SIG-M5 (cell line): ENCODE measurements around the gene SPAG7.

Source experiments
- DNase-seq: peaks from one replicate; lab custom pipeline; 2025; lab: John Stamatoyannopoulos, UW

Gene SPAG7

DNA sequence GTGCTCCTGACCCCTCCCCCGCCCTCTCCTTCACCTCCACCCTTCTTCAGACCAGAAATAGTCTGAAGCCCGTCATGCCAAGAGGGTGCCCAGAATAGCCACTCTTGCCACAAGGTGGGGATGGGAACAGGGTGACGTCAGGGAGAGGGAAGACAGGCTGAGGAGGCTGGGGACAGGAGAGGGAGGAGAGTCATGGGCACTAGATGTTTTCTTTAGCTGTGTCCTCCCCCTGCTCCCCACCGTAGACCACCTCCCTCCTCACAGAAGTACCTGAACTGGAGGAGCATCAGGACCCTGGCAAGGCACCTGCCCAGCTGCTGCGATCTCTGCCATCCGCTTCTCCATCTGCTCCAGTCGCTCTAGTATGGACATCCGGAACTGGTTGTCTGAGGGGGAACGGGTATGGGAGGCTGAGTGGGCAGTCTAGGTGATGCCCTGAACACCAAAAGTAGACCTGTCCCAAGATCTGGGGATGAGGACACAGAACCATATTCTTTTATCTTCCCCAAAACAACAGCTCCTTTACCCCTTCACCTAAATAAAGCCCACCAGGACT, 6.6 kb upstream of the SPAG7 start:
- DNase-seq, result no peak

GRCh38 chr17:4973256-4974114, 5.9 kb upstream of the SPAG7 start:
- no peak for DNase-seq

GRCh38 chr17:4972752-4973151, 5.1 kb upstream of the SPAG7 start:
- DNase-seq, result no peak

DNA sequence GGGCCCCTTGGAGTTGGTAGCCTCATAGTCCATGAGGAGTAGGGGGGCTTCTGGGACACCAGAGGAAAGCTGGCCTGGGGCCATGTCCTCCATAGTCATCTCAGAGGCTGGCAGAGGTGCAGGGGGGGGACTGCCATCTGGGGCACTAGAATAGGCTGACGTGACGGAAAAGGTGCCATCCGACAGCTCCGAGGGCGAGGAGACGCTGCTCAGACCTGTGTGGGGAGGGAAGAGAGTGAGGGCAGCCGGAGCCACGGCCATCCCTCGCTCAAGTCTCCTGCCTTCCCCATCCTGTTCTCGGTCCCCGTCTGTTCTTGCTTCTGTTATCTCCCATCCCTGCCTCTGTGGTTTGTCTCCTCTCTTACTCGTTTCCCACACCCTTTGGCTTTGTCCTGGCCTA, 4.7 kb upstream of the SPAG7 start:
- no peak for DNase-seq

DNA sequence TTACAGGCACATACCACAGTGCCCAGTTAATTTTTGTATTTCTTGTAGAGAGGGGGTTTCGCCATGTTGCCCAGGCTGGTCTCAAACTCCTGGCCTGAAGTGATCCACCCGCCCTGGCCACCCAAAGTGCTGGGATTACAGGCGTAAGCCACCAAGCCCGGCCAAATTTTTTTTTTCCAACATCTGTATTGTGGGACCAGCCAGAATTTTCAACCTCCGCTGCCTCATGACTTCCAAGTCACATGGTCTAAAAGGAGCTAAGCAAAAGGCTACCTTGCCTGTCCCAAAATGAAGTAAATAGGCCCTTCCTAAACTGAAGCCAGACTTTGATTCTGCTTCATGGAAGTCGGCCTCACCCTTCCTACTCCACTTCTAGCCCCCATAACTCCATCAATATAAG, 4.2 kb upstream of the SPAG7 start:
- no peak for DNase-seq

- no peak for DNase-seq
These were observed 2.7 kb upstream of the SPAG7 start for GRCh38 chr17:4970273-4970672.

DNA sequence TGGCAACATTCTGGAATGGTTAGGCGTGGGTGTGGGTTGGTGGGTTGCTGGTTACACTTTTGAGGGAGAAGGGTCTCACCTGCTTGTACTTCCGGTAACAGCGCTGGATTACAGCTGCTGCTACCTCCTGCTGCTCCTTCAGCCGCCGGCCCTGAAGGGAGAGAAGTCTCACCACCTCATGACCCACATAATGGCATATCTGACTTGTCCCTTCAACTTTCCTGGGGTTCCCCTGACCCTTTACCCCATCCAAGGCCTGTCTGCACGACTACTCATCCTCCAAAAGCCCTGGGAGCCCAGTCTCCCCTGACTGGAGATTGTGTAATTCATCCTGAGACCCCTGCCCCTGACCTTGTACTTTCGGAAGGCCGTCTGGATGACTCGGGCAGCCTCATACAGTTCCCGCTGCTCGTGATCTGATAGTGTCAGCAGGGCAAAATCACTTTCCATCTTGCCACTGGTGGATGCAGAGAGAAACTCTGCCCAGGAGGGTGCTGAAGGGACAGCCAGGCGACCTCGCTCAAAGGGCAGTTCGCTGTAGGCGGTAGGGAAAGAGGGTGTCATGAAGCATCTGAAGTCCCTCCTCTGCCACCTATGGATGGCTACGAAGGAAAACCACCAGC, 2.0 kb upstream of the SPAG7 start:
- DNase-seq, result no peak

GRCh38 chr17:4969047-4969550, 1.5 kb upstream of the SPAG7 start:
- DNase-seq, result no peak

- DNase-seq, result no peak
These were observed 949 bp upstream of the SPAG7 start for GRCh38 chr17:4968486-4969046.

DNA sequence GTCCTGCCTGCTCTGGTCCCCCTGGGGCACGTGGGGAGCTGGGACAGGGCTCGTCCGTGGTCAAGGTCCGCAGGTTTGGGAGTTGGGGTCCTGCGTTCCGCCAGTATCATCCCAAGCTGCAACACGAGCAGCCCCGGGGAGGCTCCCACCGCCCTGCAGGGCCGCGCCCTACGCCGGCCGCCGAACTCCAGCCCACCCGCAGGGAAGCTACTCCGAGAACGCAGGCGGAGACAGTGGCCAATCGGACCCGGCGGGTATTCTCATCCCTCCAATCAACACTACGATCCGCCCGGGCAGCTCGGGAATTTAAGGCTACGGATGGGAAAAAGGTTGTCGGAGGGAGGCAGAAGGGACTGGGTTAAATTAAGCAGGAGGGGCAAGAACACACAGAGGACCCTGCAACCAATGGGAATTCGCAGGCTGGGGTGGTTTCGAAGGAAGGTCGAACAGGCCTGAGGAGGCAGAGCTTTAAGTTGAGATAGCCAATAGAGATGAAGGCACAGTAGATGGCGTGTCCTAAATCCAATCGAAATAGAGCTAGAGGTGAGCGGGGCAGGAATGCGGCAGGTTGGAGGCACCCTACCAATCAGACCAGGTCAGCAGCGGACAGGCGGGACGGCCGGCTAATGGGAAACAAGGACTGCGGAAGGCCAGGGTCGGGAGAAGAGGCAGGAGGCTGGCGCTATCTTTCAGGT, 626 bp downstream of the SPAG7 start:
- peak; percentile 98 for DNase-seq

GRCh38 chr17:4965311-4965986, 2.2 kb downstream of the SPAG7 start:
- DNase-seq, result no peak

GRCh38 chr17:4960279-4960922, 7.2 kb downstream of the SPAG7 start:
- DNase-seq, result no peak

DNA sequence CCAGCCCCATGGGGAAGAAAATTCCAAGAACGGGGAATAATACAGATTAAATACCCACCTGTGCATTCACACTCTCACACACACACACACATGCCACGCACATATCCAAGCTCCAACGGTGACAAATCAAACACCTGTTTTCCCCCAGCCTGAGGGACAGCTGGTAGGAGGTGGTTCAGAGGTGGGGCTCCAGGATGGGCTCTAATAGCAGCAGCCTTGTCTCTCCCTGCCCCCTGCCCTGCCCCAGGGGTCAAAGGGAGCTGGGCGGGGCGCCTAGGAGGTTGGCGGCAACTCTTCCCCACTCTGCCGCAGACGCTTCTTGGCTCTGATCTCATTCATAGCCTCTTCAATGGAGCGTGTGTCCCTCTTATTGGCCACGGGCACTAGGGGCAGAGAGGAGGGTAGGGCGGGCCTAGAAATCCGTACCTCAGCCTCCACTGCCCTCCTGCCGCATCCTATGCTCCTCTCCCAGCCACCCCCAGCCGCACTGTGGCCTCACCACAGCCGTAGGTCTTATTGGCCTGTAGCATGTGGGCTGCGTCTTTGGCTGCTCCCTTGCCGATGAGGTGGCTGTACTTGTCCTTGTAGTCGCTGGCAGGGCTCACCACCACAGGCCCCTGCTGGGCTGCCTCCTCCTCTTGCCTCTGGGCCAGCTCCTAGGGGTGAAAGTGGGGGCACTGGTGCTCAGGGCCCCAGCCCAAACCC, 8.2 kb downstream of the SPAG7 start:
- DNase-seq, result no peak

GRCh38 chr17:4958102-4958501, 9.5 kb downstream of the SPAG7 start:
- DNase-seq, result no peak

GRCh38 chr17:4956493-4957061, 11.0 kb downstream of the SPAG7 start:
- DNase-seq, result no peak

GRCh38 chr17:4955091-4955490, 12.5 kb downstream of the SPAG7 start:
- DNase-seq, result no peak

- DNase-seq, result no peak
These were observed 14.1 kb downstream of the SPAG7 start for GRCh38 chr17:4953451-4953961.

- DNase-seq, result no peak
These were observed 16.1 kb downstream of the SPAG7 start for GRCh38 chr17:4951486-4951885.

- no peak for DNase-seq
These were observed 16.8 kb downstream of the SPAG7 start, which contains the start of gene ENO3 for GRCh38 chr17:4950746-4951204. Gene ENO3 (plus strand): TSS chr17:4951119. CDS start chr17:4951830, 711 bp downstream.
